ENCODE data around the gene KRTAP4-5.
"Not testable (repeated sequence)": the region's sequence is repeated elsewhere in the genome, so short reads cannot be mapped to it uniquely, and the experiment has no call there.

DNA sequence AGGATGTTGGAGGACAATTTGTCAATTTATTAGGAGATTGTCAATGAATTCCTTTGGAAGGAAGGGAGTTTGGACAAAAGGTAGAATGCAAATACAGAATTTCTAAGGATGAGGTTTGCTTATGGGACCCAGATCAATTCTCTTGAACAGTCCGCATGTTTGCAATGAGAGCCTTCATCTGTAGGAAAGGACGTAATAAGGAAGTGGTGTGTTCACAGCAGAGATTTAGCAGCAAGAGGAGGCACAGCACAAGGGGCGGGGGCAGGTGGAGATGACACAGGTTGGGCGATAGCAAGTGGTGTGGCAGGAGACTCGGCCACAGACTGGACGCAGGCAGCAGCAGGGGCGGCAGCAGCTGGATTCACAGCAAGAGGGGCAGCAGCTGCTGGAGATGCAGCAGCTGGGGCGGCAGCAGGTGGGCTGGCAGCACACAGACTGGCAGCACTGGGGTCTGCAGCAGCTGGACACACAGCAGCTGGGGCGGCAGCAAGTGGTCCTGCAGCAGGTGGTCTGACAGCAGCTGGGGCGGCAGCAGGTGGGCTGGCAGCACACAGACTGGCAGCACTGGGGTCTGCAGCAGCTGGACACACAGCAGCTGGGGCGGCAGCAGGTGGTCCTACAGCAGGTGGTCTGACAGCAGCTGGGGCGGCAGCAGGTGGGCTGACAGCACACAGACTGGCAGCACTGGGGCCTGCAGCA, 26.2 kb downstream of the KRTAP4-5 start:
- TF ChIP-seq CTCF, POLR2AphosphoS5, POLR2A (IDR thresholded peaks at IDR 0.05): not testable (repeated sequence)
